HG03575 (cell line): ENCODE data around the gene PVALB.

Source experiments
- ATAC-seq: cut with Tn5 transposase; IDR thresholded peaks from one replicate; pipeline ENCODE4 v1.9.1; 2021; ENCODE audit not compliant: unreplicated experiment, insufficient number of reproducible peaks, low FRiP score; ENCODE audit errors: extremely low read depth

The PVALB gene

DNA sequence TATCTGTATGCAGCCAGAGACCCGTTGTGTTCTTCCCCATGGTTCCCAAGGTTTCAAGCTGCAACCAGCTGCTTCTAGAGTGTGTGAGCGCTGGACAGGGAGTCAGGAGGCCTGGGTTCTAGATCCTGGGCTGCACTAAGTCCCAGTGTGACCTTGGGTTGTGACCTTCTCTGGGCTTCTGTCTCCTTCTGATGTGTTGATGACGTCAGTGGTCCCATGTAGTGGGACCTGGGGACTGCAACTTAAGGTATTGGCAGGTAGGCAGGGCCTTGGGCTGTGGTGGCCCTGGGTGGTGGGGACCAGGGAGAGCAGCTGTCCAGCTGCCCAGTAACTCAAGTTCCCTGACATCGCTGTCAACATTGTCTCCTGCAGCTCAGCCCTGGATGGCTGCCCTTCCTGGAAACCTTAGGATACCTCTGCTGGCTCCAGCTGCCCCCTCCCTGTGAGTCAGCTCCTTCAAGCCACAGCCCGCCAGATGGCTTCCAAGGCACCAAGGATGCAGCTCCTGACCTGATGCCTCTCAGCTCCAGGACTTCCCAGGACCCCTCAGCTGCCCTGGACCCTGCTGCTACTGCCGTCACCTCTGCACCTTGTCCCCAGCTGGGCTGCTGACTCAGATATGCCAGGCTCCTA is 1.3 kb upstream of the PVALB start:
- no peak for ATAC-seq

DNA sequence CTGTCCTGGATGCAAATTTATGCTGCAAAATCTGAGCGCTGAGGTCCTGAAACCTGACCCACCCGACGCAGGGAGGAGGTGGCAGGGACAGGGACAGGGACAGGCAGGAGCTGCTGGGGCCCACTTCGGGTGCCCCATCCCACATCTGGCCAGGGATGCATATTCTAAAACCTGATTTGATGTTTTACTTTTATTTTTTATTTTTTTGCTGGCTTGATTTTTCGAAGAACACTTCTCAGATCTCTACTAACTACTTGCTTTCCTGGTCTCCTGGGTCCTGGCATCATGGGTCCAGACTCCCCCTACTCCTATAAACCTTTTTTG is 652 bp upstream of the PVALB start:
- ATAC-seq, result no peak

GRCh38 chr22:36816339-36816635 is 548 bp downstream of the PVALB start:
- no peak for ATAC-seq

GRCh38 chr22:36815558-36816338 is 1.1 kb downstream of the PVALB start:
- no peak for ATAC-seq

- ATAC-seq, result no peak
Measured at GRCh38 chr22:36814801-36815200, 2.0 kb downstream of the PVALB start.

DNA sequence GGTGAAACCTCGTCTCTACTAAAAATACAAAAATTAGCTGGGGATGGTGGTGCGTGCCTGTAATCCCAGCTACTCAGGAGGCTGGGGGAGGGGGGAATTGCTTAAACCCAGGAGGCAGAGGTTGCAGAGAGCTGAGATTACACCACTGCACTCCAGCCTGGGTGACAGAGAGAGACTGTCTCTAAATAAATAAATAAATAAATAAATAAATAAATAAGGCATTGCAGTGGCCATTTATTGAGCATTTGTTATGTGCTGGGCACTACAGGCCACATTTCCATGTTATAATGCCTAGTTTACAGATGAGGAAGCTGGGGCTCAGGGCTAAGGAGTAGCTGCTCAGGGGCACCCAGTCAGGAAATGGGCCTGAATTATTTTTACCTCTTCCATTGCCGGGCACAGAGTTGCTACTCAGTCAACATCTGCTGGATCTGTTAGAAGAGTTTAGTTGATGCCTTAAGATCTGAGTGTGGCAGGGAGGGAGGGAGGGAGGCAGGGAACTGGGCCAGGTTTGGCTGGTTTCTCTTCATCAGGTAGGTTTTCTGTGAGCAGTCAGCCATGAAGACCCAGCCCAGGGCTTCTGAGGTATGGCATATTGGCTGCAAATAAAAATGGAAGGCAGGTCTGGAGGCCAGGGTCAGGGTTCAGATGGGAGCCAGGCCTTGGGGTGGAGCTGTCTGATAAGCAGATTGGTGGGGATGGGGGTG is 5.6 kb downstream of the PVALB start:
- no peak for ATAC-seq

DNA sequence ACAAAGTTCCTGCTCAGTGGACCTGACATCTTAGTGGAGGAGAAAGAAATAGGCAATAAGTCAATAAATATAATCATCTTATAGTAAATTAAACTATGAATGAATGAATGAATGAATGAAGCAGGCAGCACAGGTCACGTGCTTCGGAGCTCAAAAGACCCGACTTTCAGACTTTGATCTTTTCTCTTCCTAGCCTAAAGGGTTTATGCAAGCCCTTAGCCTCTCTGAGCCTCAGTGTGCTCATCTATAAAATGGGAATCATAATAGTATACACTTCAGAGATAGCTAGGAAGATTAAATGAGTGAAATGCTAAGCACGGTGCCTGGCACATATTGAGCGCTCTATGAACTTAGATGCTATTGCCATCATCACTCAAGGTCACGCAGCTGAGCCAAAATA is 7.5 kb downstream of the PVALB start:
- ATAC-seq, result no peak

GRCh38 chr22:36808721-36809344 is 8.0 kb downstream of the PVALB start:
- no peak for ATAC-seq

DNA sequence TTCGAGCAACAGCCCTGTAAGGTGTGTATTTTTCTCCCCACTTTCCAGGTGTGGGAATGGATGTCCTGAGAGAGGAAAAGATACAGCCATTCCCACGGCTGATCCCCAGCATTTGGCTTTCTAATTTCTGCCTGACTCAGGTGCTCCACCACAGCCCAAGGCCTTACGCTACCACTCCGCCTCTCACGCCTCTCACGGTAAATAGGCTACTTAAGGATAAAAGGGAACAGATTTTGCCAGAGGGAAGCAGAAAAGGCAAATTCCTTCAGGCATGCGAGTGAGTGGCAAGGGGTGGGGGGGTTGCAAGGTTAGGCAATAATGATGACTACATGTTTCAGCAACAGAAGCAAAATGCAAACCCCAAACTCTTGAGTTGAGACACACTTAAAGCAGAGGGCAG is 9.2 kb downstream of the PVALB start:
- ATAC-seq, result no peak

- no peak for ATAC-seq
Measured at GRCh38 chr22:36806835-36807234, 10.0 kb downstream of the PVALB start.

- ATAC-seq, result no peak
Measured at GRCh38 chr22:36803358-36803757, 13.5 kb downstream of the PVALB start.

GRCh38 chr22:36798674-36799066 is 18.2 kb downstream of the PVALB start:
- no peak for ATAC-seq

DNA sequence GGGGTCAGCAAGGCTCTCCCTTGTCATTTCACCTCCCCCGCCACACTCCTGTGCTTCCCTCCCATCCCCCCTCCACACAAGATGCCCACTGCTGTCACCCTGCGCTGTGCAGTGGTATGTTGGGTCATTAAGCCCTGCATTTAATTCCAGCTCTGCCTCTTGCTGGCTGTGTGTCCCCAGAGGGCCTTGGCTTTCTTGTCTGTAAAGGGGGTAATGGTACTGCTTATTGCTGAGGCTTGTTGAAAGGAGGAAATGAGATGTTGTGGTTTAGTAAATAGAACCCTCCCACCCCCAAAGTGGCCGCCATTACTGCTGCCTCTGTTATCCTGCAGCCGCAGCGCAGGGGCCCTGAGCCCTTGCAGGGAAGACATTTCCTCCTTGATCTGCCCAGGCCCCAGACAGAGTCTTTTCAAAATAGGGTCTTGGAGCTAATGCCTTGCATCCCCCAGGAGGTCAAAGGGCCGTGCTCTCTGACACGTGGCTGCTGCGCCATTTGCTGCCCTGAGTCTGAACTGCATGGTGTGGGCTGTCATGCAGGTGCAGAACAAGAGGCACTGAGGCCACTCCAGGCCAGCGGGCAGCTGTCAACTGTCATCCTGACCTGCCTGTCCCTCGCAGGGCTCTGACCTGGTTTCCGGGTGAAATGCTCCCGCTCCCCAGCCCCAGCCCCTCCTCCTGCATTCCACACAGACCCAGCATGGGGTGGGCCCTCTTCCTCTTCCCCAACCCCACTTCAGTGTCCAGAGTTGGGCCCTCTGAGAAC is 18.7 kb downstream of the PVALB start:
- no peak for ATAC-seq

DNA sequence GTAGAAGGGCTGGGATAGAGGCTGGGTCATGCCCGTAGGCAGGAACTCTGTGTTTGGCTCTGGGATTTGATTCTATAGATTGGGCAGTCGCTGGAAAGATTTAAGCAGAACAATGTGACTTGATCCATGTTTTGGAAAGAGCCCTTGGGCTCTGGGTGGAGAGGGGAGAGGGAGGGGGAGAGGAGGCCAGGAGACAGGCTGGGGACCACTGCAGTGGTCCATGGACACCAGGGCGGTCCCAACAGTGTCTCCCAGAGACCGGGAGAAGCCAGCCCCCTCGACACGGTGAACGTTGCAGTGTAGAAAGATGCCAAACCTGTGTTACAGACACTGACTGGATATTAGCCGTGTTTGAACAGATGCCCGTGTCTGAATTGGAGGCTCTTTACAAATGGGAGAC is 19.5 kb downstream of the PVALB start:
- no peak for ATAC-seq

DNA sequence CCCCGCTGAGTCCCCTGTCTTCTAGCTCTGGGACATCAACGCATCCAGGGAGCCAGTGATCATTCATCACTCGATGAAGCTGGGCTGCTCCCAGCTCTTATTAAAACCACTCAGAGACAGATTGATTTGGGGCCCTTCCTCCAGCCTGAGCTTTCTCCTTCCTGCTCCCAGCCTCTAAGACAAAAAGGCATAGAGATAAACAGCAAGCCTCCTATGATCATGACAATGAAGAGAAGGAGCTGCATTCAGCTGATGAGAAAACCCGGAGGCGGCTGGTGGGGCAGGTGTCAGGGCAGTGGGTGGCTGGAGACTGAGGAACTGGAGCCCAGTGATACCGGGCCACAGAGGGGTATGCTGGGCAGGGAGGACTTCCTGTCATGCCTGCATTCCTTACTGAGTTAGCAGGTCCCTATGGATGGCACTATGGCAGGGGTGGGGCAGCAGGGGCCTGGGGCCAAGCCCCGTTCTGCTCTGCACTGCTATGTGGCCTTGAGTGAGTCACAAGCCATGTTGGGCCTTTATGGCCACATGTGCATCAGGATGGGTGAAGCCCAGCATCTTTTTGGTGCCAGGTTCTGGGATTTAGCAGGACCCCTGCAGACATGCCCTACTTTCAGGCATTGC is 20.2 kb downstream of the PVALB start:
- no peak for ATAC-seq

GRCh38 chr22:36795633-36796032 is 21.2 kb downstream of the PVALB start:
- ATAC-seq, result no peak

DNA sequence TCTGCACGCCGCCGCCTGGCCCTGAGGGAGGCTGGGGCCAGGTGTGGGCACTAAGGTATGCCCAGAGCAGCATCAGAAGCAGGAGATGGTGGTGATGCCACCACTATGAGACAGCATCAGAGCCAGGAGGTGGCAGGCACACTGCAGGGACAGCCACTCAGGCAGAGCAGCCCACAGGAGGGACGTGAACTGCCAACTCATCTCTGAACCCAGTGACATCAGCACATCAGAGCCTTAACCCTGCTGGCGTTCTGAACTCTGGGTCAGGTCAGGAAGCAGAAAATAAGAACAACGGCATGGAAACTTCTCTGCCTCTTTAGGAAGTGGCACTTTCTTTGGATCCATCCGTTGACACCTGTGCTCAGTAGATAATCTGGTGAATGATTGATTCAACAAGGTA is 26.2 kb downstream of the PVALB start:
- no peak for ATAC-seq

DNA sequence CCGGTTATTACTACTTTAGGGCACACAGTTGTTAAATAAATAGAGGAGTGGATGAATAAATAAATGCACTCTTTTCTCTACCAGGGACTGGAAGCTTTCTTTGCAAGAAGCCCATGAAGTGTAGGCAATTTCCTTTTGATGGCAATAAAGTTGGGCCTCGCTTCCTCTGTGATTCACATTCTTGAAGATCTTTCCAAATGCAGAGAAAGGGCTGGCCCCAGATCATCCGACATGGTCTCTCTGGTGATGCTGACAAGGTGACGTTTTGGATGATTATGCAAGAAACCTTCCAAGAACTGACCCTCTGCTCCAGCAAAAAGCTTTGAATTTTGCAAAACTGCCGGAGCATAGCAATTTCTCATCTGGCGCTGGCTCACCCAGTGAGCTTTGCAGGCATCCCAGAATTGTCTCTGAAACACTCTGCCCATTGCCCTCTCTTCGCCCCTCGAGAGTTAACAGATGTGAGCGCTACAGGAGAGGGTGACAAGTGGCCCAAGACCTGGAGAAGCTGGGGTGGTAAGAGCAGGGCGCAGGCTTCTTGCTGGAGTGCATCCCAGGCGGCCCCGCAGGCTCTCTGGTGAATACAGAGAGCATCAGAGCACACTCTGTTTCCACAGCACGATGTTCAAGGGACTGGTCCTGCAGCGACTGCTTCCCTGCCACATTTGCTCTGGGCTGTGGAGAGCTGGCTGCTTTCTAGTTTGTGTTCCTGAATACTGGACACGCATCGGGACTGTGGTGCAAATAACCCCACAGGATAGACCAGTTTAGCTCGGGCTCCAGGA is 29.4 kb downstream of the PVALB start:
- ATAC-seq, result no peak
